Liver (tissue), 9 donors: Measurements from ENCODE around the gene ANKFN1. TPM values are rescaled to one million over a fixed set of nuclear protein-coding genes. Genes with fewer than 3 reads are reported as not detected.

Experiments
- DNase-seq: peaks from one replicate; pipeline ENCODE4 v3.0.0-alpha.2; 2017; ENCODE audit warnings: low spot score
- H3K27ac ChIP-seq, 2 donors: one replicate each; pipeline ENCODE4 v1.7.0; 2013; ENCODE audit warnings: inconsistent platforms in 2 of 2, low read length in 2 of 2, control low read depth in 1 of 2, low read depth in 1 of 2, mild to moderate bottlenecking in 1 of 2
- H3K27me3 ChIP-seq, 4 donors: one replicate each; pipeline versions ENCODE4 v1.6.1 to v1.7.0; 2013; ENCODE audit warnings: low read length in 3 of 4, inconsistent platforms in 1 of 4, mild to moderate bottlenecking in 1 of 4, moderate library complexity in 1 of 4; ENCODE audit not compliant: control insufficient read depth in 4 of 4, insufficient read depth in 4 of 4
- H3K36me3 ChIP-seq, 4 donors: one replicate each; pipeline versions ENCODE4 v1.6.1 to v1.7.0; 2013; ENCODE audit warnings: low read length in 3 of 4, mild to moderate bottlenecking in 3 of 4, low read depth in 1 of 4, moderate library complexity in 1 of 4; ENCODE audit not compliant: control insufficient read depth in 4 of 4, insufficient read depth in 3 of 4
- H3K4me1 ChIP-seq, 4 donors: one replicate each; pipeline versions ENCODE4 v1.6.1 to v1.7.0; 2013; ENCODE audit warnings: low read length in 3 of 4, mild to moderate bottlenecking in 3 of 4, moderate library complexity in 1 of 4; ENCODE audit not compliant: control insufficient read depth in 4 of 4, insufficient read depth in 4 of 4
- H3K4me3 ChIP-seq, 3 donors: one replicate each; pipeline versions ENCODE4 v1.6.1 to v1.7.0; 2013; ENCODE audit warnings: low read length in 3 of 3, control low read depth in 1 of 3, low read depth in 1 of 3, mild to moderate bottlenecking in 1 of 3
- H3K9ac ChIP-seq, 2 donors: one replicate each; pipeline ENCODE4 v1.7.0; 2013; ENCODE audit warnings: low read length in 2 of 2, mild to moderate bottlenecking in 2 of 2, moderate library complexity in 2 of 2, control low read depth in 1 of 2, low read depth in 1 of 2
- H3K9me3 ChIP-seq, 4 donors: one replicate each; pipeline versions ENCODE4 v1.6.1 to v1.7.0; 2013; ENCODE audit warnings: low read length in 3 of 4; ENCODE audit not compliant: control insufficient read depth in 4 of 4
- EGR1 ChIP-seq, 2 donors: IDR thresholded peaks; 2 replicates each; pipeline ENCODE4 v1.6.1; 2016 to 2018; ENCODE audit warnings: antibody characterized with exemption in 2 of 2, low read depth in 2 of 2
- FOXA1 ChIP-seq: IDR thresholded peaks from 2 replicates; pipeline ENCODE4 v1.6.1; 2016; ENCODE audit warnings: antibody characterized with exemption
- FOXA2 ChIP-seq: IDR thresholded peaks from 2 replicates; pipeline ENCODE4 v1.6.1; 2016; ENCODE audit warnings: antibody characterized with exemption
- GABPA ChIP-seq, 2 donors: IDR thresholded peaks in 1 of 2; conservative IDR thresholded peaks in 1 of 2; 2 replicates each; pipeline ENCODE4 v1.6.1; 2016; ENCODE audit warnings: antibody characterized with exemption in 2 of 2, mild to moderate bottlenecking in 1 of 2, moderate library complexity in 1 of 2
- HNF4A ChIP-seq, 2 donors: conservative IDR thresholded peaks; 2 replicates each; pipeline ENCODE4 v1.6.1; 2016; ENCODE audit warnings: antibody characterized with exemption in 2 of 2, mild to moderate bottlenecking in 2 of 2
- HNF4G ChIP-seq: IDR thresholded peaks from 2 replicates; pipeline ENCODE4 v1.6.1; 2016; ENCODE audit warnings: antibody characterized with exemption
- JUND ChIP-seq, 2 donors: IDR thresholded peaks; 2 replicates each; pipeline ENCODE4 v1.6.1; 2016; ENCODE audit warnings: antibody characterized with exemption in 2 of 2
- NR2F2 ChIP-seq: IDR thresholded peaks from 2 replicates; pipeline ENCODE4 v1.6.1; 2016; ENCODE audit warnings: antibody characterized with exemption
- RAD21 ChIP-seq, 2 donors: IDR thresholded peaks; 2 replicates each; pipeline ENCODE4 v1.6.1; 2016; ENCODE audit warnings: antibody characterized with exemption in 2 of 2, mild to moderate bottlenecking in 2 of 2
- REST ChIP-seq: IDR thresholded peaks from 2 replicates; pipeline ENCODE4 v1.6.1; 2016; ENCODE audit warnings: antibody characterized with exemption, mild to moderate bottlenecking
- RXRA ChIP-seq, 2 donors: IDR thresholded peaks; 2 replicates each; pipeline ENCODE4 v1.6.1; 2017 to 2018; ENCODE audit warnings: antibody characterized with exemption in 2 of 2, mild to moderate bottlenecking in 1 of 2
- SP1 ChIP-seq: IDR thresholded peaks from 2 replicates; pipeline ENCODE4 v1.6.1; 2018; ENCODE audit warnings: antibody characterized with exemption, mild to moderate bottlenecking
- TAF1 ChIP-seq: conservative IDR thresholded peaks from 2 replicates; pipeline ENCODE4 v1.6.1; 2016; ENCODE audit warnings: antibody characterized with exemption, mild to moderate bottlenecking
- YY1 ChIP-seq: IDR thresholded peaks from 2 replicates; pipeline ENCODE4 v1.6.1; 2016; ENCODE audit warnings: antibody characterized with exemption, mild to moderate bottlenecking
- WGBS: extraction: QIAGEN DNeasy Blood & Tissue Kit; methylation state at CpG from one replicate; pipeline ENCODE4 v1.1.7; 2013; 5-methylcytosine and 5-hydroxymethylcytosine counted together
- polyA plus RNA-seq, 2 donors: library from polyadenylated mRNA; stranded (reverse) in 1 of 2; unstranded in 1 of 2; fragments of 200-250 nt in 1 of 2; fragments of >200 nt in 1 of 2; fragmentation: Nextera tagmentation in 1 of 2; extraction: Ambion mirVana in 1 of 2; gene quantifications; one replicate each; pipeline versions ENCODE4 v1.2.1 to v1.2.3, GENCODE V29; 2013 to 2015
- total RNA-seq, 2 donors: library from RNA; depleted of rRNA; stranded (reverse); fragments of >200 nt; gene quantifications; one replicate each; pipeline ENCODE4 v1.2.3, GENCODE V29; 2014
- TF ChIP-seq, protein P1 (sequence below): IDR thresholded peaks from 2 replicates; pipeline ENCODE4 v1.6.1; 2016; ENCODE audit warnings: antibody characterized with exemption
- TF ChIP-seq, protein P2 (sequence below): IDR thresholded peaks from 2 replicates; pipeline ENCODE4 v1.6.1; 2016; ENCODE audit warnings: antibody characterized with exemption
- TF ChIP-seq, protein P3 (sequence below): fragments of 150-350 bp; IDR thresholded peaks from 2 replicates; pipeline ENCODE4 v1.5.1; 2017; ENCODE audit warnings: improper control_type of control experiment, low read depth, low read length; ENCODE audit not compliant: missing input control
- TF ChIP-seq, protein P4 (sequence below): IDR thresholded peaks from 2 replicates; pipeline ENCODE4 v1.6.1; 2016; ENCODE audit warnings: antibody characterized with exemption
- donor health status: healthy.
- donor health status: healthy.
- donor health status: healthy.
- donor health status: healthy.
- donor health status: healthy.

The ANKFN1 gene
- total and polyA plus RNA-seq, 4 donors = not detected

GRCh38 chr17:56548661-56549060 is 395.4 kb downstream of the ANKFN1 start:
- H3K27ac ChIP-seq = no peak overlapping the region
- no peaks in the 10 kb centered on the region for H3K36me3 ChIP-seq
- no peak overlapping the region for H3K4me3 ChIP-seq
- H3K27me3 ChIP-seq = peaks cover 0 to 3% (median under 1%) of the 10 kb centered on the region in 4 donors
- 84% methylated on average over 4 of the region's 4 CpGs for WGBS
- DNase-seq = no peak
- no peak for TF ChIP-seq TAF1
- TF ChIP-seq HNF4G = no peak
- TF ChIP-seq YY1 = no peak
- TF ChIP-seq HNF4A (conservative IDR thresholded peaks at IDR 0.05) = no peak
- TF ChIP-seq GABPA (IDR thresholded peaks at IDR 0.05 in 1 of 2, conservative IDR thresholded peaks at IDR 0.05 in 1 of 2) = no peak
- TF ChIP-seq, protein P1, sequence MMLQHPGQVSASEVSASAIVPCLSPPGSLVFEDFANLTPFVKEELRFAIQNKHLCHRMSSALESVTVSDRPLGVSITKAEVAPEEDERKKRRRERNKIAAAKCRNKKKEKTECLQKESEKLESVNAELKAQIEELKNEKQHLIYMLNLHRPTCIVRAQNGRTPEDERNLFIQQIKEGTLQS = no peak
- TF ChIP-seq, protein P2, sequence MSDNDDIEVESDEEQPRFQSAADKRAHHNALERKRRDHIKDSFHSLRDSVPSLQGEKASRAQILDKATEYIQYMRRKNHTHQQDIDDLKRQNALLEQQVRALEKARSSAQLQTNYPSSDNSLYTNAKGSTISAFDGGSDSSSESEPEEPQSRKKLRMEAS = no peak
- TF ChIP-seq JUND (IDR thresholded peaks at IDR 0.05) = no peak
- TF ChIP-seq, protein P3, sequence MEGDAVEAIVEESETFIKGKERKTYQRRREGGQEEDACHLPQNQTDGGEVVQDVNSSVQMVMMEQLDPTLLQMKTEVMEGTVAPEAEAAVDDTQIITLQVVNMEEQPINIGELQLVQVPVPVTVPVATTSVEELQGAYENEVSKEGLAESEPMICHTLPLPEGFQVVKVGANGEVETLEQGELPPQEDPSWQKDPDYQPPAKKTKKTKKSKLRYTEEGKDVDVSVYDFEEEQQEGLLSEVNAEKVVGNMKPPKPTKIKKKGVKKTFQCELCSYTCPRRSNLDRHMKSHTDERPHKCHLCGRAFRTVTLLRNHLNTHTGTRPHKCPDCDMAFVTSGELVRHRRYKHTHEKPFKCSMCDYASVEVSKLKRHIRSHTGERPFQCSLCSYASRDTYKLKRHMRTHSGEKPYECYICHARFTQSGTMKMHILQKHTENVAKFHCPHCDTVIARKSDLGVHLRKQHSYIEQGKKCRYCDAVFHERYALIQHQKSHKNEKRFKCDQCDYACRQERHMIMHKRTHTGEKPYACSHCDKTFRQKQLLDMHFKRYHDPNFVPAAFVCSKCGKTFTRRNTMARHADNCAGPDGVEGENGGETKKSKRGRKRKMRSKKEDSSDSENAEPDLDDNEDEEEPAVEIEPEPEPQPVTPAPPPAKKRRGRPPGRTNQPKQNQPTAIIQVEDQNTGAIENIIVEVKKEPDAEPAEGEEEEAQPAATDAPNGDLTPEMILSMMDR = no peak
- TF ChIP-seq FOXA2 = no peak
- TF ChIP-seq NR2F2 = no peak
- TF ChIP-seq REST = no peak
- TF ChIP-seq RAD21 (IDR thresholded peaks at IDR 0.05) = no peak
- TF ChIP-seq, protein P4, sequence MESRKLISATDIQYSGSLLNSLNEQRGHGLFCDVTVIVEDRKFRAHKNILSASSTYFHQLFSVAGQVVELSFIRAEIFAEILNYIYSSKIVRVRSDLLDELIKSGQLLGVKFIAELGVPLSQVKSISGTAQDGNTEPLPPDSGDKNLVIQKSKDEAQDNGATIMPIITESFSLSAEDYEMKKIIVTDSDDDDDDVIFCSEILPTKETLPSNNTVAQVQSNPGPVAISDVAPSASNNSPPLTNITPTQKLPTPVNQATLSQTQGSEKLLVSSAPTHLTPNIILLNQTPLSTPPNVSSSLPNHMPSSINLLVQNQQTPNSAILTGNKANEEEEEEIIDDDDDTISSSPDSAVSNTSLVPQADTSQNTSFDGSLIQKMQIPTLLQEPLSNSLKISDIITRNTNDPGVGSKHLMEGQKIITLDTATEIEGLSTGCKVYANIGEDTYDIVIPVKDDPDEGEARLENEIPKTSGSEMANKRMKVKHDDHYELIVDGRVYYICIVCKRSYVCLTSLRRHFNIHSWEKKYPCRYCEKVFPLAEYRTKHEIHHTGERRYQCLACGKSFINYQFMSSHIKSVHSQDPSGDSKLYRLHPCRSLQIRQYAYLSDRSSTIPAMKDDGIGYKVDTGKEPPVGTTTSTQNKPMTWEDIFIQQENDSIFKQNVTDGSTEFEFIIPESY = no peak
- TF ChIP-seq FOXA1 = no peak
- no peak for TF ChIP-seq EGR1 (IDR thresholded peaks at IDR 0.05; ENCODE audit: low read depth in 2 of 2)
- TF ChIP-seq SP1 = no peak
- no peak for TF ChIP-seq RXRA (IDR thresholded peaks at IDR 0.05)
- H3K4me1 ChIP-seq = no peaks in the 10 kb centered on the region
- H3K9ac ChIP-seq = no peak overlapping the region
- peaks cover 0 to 6% (median 0%) of the 10 kb centered on the region in 4 donors for H3K9me3 ChIP-seq
